Measurements from ENCODE around the gene WWP2.
A peak's percentile ranks its signal among the peaks of the same experiment; 100 is the strongest.

The WWP2 gene

DNA sequence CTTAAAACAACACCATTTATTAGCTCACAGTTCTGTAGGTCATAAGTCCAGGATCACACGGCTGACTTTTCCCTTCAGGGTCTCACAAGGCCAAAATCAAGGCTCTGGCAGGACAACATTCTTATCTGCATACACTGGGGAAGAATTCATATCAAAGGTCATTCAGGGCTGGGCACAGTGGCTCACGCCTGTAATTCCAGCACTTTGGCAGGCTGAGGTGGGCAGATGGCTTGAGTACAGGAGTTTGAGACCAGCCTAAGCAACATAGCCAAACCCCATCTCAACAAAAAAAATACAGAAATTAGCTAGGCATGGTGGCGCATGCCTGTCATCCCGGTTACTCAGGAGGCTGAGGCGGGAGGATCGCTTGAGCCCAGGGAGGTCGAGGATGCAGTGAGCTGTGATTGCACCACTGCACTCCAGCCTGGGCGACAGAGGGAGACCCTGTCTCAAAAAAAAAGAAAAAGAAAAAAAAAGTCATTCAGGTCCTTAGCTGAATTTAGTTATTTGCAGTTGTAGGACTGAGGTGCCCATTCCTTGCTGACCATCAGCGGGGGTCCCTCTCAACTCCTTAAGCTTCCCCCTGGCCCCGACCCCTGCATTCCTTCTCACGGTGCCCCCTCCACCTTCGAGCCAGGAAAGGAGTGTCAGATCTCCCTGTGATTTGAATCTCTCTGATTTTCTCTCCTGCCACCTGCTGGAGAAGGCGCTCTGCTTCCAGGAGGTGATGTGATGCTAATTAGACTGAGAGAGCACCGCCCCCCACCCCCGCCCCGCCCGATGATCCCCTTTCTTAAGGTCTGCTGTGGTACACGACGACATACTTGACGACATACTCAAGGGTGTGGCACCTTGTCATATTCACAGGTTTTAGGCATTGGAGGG, 97.2 kb downstream of the WWP2 start:
- DNase-seq (ENCODE audit: low spot score) = no peak

DNA sequence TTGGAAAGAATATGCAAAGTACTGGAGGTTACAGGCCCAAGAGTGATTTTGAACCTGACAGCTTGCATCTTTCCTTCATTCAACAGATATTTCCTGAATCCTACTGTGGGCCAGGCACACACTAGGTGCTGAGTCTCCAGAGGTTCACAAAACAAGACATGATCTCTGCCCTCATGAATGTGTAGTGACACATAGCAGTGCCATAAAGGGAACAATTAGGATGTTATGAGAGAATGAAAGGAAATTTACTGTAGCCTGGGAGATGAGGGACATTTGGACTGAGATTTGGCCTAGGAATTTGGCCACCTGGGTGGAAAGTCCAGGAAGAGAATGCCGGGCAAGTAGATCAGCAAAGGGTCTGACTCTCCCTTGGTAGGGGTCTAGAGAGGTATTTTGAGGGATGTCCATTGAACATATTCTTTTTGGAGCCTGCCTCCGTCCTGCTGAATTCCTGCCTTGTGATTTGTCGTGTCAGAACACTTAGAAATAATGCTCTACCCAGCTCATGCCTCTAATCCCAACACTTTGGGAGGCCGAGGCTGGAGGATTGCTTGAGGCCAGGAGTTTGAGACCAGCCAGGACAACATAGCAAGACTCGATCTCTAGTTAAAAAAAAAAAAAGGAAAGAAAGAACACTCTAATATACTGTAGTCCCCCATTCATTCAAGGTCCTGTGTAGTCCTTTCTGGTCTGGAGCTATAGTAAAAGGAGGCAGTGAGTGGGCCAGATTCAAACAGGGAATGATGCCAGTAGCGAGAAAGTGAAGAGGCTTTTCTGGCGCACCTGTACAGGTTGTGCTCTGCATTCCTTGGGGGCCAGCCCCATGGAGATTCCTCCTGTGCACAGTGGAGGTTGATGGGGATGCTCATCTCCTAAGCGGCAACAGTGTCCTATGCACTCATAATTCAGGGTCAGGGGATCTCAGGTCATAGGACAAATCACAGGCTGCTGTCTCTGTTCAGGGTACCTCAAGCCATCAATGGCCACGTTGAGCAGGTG, 98.4 kb downstream of the WWP2 start:
- no peak for DNase-seq (ENCODE audit: low spot score)

DNA sequence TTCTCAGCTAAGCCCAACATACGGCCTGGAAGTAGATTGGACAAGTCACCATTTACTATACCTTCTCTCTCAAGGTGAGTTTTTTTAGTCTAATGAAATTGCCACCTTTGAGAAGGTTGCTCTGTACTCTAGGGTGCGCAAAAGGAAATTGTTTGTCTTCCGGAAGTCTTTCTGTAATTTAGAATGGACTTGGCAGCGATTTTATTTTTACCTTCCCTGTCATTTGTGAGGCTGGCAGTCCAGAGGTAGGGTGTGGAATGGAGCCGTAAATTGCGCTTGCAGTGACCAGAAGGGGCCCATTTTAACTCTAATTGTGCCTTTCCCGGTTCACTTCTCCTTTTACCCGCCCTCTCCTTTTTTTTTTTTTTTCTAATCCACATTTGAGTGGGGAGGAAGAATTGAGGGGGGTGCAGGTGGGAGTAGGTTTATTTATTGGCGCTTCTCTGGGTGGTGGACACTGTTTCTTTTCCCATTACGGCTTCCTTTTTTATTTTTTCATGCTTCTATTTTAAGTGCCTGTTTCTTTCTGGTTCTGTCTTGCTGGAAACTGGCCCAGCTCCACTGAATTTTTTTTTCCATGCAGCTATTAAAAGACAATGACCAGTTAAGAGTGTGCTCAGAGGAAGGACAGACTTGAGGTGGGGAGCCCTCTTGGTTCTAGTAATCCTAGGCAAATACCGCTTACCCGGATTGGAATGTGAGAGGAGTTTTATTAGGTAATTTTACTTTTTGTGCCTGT, 99.3 kb downstream of the WWP2 start:
- peak; percentile 54 for DNase-seq (ENCODE audit: low spot score)

DNA sequence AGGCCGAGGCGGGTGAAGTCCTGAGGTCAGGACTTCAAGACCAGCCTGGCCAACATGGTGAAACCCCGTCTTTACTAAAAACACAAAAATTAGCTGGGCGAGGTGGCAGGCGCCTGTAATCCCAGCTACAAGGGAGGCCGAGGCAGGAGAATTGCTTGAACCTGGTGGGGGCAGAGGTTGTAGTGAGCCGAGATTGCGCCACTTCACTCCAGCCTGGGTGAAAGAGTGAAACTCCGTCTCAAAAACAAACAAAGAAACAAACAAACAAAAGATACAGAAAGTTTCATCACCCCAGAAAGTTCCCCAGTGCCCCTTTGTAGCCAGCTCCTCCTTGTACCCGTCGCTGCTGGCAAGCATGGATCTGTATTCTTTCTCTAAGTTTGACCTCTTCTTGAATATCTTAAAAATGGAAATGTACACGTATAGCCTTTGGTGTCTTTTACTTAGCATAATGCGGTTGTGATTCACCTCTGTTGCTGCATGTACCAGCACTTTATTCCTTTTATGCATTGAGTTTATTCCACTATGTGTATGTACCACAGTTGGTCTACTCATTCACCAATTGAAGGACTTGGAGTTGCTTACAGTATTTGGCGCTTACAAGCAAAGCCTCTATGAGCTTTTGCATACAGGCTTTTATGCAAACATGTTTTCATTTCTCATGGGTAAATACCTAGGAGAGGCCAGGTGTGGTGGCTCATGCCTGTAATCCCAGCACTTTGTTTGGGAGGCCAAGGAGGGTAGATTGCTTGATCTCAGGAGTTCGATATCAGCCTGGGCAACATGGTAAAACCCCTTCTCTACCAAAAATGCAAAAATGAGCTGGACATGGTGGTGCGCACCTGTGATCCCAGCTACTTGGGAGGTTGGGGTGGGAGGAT, 101.5 kb downstream of the WWP2 start:
- no peak for DNase-seq (ENCODE audit: low spot score)

DNA sequence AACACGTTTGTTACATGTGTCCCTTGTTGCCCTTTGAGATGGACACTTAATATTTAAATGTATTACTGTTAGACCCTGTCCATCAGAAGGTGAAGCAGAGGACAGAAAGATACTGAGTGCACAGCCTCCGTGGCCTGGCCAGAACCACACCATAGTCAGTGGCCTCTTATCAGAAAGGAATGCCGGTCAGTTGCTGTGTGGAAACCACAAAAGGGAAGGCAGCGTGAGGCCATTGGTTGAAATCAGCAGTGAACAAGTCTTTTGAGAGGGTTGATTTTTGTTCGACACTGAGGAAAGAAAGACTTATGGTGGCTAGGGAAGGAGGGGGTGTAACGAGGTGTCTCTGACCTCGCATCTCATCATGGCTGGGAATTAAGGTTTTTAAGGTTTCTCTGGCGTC, 103.6 kb downstream of the WWP2 start:
- peak; percentile 46 for DNase-seq (ENCODE audit: low spot score)

DNA sequence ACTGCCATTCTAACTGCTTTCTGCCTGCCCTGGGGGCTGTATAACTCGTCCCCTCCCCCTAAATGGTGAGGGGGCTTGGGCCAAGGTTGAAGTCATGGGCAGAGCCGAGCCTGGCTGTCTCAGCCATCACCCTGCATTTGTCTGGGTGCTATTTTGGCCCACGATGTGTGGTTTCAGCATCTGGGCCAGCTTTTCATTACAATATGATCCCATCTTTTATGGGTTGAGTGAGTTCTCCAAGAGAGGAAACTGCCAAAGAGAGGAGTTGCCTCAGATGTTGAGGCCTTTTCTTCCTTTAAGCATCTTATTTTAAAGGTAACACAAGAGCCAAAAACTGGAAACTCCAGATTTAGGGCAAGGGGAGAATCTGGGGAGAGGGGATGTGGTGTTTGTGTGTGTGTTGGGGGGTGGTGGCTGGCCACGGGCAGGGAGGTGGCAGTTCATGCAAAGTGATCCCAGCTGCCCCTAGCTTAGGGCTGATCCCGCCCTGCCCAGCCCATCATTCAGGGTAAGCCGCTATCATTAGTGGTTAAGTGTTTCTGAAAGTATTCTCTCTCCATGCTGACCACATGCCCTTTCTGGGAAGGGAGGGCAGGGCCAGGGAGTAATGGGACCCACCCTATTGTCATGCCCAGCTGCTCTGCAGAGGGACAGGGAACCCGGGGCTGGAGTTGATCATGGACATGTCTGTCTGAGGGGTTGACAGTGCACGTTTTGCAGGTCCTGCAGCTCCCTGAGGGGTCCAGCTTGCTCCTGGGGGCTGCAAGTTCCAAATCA, 105.8 kb downstream of the WWP2 start:
- no peak for DNase-seq (ENCODE audit: low spot score)

DNA sequence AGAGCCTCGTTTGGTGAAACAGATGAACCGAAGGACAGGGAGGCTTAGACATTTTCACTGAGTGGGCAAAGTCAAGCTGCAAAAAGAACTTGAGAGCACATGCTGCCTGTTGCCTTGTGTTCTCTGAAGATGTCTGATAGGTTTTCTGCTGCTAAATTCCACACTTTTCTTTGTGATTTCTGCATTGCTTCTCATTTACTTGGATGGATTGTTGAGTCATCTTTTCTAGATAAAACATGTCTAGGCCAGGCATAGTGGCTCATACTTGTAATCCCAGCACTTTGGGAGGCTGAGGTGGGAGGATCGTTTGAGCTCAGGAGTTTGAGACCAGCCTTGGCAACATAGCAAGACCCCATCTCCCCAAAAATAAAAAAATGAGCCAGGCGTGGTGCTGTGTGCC, 108.6 kb downstream of the WWP2 start:
- DNase-seq (ENCODE audit: low spot score) = no peak

DNA sequence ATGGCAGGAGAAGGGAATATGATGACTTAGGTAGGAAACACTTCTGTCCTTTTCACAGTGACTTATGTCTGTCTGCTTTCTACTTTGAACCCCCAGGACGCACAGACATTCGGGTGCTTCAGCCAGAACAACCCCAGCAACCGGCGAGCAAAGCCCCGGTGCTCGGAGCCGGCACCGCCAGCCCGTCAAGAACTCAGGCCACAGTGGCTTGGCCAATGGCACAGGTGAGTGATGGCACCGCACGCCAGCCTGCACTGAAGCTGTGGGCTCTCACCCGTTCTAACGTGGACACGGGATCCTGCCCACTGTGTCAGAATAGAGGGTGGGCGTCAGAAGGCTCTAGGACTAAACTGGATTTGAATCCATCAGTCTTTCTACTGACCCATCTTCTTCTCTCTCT, 109.6 kb downstream of the WWP2 start:
- no peak for DNase-seq (ENCODE audit: low spot score)

DNA sequence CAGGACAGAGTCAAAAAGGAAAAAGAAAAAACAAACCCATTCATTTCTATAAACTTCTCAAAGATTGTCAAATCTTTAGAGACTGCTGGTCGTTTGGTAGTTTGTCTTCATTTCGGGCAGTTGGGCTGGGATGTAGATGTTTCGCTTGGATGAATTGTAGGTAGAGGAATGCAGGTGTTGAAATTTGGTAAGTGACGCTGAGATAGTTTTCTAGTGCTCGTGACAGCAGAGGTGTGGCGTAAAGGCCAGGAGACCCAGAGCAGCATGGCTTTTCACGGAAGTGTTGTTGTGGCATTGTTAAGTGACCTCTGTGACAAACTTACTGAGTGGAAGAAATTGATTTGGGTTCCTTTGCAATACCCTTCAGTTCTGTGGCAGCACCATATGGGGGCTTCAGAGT, 110.8 kb downstream of the WWP2 start:
- DNase-seq (ENCODE audit: low spot score) = no peak

DNA sequence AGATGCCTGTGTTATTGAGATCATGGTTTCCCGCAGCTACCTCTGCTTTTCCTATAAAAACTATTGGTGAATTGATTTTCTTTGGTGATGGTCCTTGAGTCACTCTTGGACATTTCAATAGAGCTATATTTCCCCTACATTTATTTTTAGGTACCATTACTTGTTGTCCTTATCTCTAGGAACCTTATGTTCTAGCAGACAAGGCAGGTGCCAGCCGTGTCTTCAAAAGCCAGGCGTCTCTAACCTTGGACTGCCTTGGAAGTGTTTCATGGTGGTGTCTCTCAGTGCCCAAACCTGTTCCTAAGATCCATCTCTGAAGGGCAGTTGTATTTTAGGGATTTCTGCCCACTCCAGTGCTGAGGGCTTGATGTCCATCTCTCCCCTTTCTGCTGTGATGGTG, 111.7 kb downstream of the WWP2 start:
- DNase-seq (ENCODE audit: low spot score) = no peak

DNA sequence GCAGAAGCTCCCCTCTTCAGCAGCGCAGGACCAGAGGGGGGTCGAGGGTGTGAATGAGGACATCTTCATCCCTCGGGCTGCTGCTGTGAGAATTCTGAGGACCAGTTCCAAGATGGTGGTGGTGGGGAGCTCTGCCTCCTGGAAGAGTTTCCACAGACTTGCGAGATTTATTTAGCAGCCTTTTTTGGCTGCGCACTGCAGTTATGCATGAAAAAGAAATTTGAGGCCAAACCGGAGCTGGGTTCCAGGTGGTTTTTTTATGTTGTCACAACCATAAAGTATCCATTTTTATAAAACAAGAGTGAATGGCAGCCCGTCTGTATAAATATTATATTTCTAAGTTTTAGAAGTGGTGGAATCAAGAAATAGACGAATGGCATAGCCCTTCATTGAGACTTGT, 112.1 kb downstream of the WWP2 start:
- no peak for DNase-seq (ENCODE audit: low spot score)

DNA sequence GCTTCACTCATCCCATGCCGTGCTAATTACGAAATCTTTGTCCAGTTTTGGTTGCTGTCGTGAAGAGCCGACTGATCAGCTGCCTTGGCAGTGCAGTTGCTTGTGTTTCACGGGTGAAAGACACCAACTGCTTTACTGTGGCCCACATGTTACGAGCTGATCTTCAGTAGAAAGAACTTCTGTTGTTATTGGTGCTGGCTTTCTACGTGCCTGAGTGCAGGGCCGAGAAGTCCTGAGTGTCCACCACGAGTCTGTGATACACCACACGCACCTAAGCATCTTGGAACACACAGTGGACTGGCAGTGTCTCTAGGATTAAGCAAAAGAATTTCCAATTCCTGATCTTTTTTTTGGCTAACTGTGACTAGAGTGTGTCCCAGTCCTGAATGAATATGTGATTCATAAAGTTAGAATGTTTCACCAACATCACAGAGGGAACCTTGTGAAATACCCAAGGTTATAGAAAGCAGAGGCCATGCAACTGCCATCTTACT, 118.6 kb downstream of the WWP2 start:
- peak; percentile 61 for DNase-seq (ENCODE audit: low spot score)

DNA sequence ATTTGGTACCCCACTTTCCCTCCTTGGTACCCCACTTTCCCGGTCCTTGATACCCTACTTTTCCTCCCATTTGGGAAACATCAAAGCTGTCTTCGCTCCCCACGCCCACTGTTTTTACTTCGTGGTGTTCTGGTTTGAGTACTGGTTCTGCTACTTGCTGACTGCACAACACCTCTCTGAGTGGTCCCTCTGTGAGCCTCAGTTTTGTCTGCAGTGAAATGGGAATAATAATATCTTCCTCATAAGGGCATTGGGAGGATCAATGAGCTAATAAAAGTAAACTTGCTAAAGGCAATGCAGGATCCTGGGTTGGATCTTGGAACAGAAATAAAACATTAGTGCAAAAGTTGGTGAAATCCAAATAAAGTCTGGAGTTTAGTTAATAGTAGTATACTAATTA, 119.0 kb downstream of the WWP2 start:
- no peak for DNase-seq (ENCODE audit: low spot score)

DNA sequence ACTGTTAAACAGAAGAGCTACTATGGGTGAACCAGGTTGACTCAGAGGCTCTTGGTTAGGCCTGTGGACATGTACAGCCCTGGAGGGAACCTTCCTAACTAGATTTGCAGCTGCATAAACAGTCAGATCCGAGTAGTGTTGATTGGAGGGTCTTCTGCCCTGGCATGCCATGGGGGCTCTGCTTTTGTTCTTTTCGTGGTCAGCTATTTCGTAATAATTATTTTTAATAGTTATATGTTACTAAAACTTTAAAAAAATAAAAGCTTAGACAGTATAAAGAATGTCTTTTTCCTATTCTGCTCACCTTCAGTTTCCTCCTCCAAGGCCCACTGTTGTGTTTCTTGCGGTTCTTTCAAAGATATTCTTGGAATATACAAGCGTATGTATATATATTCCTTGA, 121.6 kb downstream of the WWP2 start:
- no peak for DNase-seq (ENCODE audit: low spot score)

DNA sequence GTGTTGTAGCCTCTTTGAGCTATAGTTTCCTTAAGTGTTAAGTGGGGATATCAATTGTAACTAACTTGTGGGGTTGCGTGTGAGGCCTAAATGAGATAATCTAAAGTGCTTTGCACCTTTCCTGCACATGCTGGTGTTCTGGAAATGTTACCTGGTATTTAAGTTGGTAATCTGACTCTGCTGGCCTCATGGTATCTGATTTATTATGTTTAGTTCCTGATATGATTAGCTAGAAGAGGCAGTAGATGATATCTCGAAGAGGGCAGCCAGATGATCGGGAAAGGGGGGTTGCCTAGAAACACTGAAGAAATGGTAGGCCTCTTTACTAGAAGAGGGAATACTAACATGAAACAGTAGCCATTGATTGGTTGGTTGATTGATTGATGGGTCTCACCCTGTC, 123.6 kb downstream of the WWP2 start:
- DNase-seq (ENCODE audit: low spot score) = no peak

DNA sequence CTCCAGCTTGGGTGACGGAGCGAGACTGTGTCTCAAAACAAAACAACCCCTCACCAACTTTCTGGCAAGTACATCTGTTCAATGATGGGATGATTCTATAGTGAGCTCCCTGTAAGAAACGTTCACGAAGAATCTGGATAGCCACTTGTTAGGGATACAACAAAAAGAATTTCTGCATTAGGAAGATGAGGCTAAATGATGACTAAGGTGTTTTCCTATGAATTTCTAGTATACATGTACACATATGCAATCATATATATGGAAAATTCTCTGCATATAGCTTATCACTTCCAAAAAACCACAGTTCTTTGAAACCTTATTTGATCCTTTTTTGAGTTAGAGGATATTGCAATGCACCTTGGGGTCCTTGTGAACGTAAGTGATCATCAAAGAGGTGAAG, 124.6 kb downstream of the WWP2 start:
- no peak for DNase-seq (ENCODE audit: low spot score)

DNA sequence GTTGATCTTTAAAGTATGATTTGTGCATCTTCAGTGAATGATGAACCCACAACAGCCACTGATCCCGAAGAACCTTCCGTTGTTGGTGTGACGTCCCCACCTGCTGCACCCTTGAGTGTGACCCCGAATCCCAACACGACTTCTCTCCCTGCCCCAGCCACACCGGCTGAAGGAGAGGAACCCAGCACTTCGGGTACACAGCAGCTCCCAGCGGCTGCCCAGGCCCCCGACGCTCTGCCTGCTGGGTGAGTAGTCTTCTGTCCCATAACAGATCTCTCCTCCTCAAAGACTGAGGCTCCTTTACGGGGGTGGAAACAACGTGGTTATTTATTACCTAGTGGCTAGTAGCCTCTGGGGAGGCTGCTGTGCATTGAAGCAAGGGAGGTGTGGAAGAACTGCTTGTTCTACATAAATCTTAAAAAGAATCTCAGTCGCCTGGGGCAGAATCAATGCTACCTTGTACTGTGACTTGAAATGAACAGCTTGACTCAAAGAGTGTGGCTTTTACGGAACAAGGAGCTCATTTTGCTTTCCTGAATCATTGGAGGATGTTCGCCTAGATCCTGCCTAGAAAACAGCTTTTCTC, 126.0 kb downstream of the WWP2 start:
- DNase-seq (ENCODE audit: low spot score) = no peak

DNA sequence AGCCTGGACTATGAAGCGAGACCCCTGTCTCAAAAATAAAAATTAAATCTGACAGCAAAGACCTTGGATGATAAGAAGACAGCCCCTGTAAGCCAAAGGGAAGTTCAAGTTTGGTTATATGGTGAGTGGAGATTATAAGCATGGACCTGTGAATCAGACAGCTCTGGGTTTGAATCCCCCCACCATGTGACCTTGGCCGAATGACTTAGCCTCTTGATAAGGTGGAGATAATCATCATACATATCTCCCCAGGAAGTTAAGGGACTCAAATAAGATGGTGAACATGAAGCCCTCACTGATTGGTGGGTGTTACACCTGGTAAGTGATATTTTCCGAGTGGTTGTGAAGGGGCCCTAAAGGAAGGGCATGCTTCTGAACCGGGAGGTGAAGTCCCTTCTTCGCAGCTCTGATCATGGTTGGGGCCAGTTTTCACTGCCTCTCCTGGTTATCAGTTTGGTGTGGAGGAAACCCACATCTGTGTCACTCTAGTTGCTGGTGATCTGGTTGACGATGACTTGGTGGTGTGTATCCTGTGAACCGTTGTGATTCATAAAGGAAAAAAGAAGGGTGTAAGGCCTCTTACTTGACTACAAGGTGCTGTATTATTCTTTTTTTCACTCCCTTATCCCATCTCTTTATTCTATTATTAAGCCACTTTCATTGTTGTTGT, 127.3 kb downstream of the WWP2 start:
- DNase-seq (ENCODE audit: low spot score) = no peak

Measured in AG08396 (cell line).